Fibroblast of villous mesenchyme (primary cell): ENCODE results near the gene FGD6. TPM values are rescaled to one million over a fixed set of nuclear protein-coding genes. Genes with fewer than 3 reads are reported as not detected.

Experiments used
- DNase-seq: peaks from one replicate; pipeline ENCODE4 v3.0.0-alpha.2; 2010; ENCODE audit warnings: low read depth
- H3K4me3 ChIP-seq: 2 replicates; pipeline ENCODE4 v1.5.1; 2011; ENCODE audit warnings: low read depth, mild to moderate bottlenecking, low read length
- total RNA-seq: library from RNA; depleted of rRNA; stranded (reverse); fragments of >200 nt; gene quantifications from 2 replicates; pipeline ENCODE4 v1.2.3, GENCODE V29; 2012
- TF ChIP-seq, protein P1 (sequence below): IDR thresholded peaks from 2 replicates; pipeline ENCODE4 v1.5.1; 2012; ENCODE audit warnings: low read depth, mild to moderate bottlenecking, low read length; ENCODE audit not compliant: insufficient read depth

FGD6 gene
- total RNA-seq, 1 donor = 18.1 TPM

GRCh38 chr12:95073698-95074520 is 143.4 kb downstream of the FGD6 start:
- no peak for DNase-seq
- TF ChIP-seq, protein P1, sequence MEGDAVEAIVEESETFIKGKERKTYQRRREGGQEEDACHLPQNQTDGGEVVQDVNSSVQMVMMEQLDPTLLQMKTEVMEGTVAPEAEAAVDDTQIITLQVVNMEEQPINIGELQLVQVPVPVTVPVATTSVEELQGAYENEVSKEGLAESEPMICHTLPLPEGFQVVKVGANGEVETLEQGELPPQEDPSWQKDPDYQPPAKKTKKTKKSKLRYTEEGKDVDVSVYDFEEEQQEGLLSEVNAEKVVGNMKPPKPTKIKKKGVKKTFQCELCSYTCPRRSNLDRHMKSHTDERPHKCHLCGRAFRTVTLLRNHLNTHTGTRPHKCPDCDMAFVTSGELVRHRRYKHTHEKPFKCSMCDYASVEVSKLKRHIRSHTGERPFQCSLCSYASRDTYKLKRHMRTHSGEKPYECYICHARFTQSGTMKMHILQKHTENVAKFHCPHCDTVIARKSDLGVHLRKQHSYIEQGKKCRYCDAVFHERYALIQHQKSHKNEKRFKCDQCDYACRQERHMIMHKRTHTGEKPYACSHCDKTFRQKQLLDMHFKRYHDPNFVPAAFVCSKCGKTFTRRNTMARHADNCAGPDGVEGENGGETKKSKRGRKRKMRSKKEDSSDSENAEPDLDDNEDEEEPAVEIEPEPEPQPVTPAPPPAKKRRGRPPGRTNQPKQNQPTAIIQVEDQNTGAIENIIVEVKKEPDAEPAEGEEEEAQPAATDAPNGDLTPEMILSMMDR = peak; percentile 84
- peak overlapping the region; percentile 87 for H3K4me3 ChIP-seq

DNA sequence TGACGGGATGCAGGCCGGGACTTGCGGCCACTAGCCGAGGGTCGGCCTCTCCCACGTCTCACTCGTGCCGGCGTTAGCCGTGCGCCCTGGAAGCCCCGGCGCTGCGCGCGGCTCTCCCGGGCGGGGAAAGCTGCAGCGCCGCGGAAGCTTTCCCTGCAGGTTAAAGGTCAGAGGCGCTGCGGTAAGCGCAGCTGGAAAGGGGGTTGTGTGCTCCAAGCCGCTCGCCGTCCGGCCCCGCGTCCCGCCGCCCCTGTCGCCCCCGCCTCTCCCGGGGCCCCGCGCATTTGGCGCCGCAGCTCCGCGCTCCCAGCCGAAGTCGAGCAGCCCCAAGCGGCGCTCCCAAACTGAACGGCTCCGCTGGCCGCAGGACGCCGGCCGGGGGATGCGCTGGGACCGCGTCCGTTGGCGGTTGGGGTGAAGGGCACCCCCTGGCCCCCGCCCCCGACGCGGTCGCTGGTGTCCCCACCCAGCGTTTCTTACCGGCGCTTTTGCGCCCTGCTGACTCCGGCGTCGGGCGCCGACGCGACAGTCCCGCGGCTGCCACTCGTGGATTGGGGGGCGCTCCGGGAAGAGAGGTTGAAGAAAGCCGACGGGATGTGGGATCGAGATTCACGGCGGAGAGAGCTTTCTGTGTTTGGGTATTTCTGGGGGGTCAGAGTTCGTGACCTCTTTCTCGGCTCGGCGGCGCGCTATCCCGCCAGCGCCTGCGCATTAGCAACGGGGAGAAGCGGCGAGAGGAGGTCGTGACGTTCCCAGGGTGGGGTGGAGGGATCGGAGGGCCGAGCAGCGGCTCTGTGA is 144.2 kb downstream of the FGD6 start, which contains the start of gene NR2C1:
TSS of gene NR2C1 (minus strand) at position 719 of the 798 bp plus-strand sequence. CDS start 6,234 bp downstream, outside the sequence.
- TF ChIP-seq, protein P1 = no peak
- H3K4me3 ChIP-seq = peak within 1 kb of the TSS; percentile 87
- DNase-seq = peak; percentile 95

DNA sequence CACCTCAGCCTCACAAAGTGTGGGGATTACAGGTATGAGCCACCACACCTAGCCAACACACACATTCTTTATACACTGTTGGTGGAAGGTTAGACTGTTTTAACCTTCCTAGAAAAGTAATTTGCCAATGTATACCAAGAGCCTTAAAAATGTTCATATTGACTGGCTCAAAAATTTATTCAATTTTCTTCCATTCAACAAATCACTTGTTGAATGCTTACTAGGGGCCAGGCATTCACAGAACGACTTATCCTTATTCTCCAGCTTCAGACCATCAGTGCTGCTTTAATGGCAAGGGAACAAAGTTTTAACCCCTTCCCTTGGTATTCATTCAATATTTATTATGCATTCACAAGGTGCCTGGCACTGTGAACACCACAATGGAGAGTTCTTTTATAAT is 146.9 kb downstream of the FGD6 start:
- TF ChIP-seq, protein P1 = no peak
- H3K4me3 ChIP-seq = no peak overlapping the region
- no peak for DNase-seq

- no peak for DNase-seq
- TF ChIP-seq, protein P1 = no peak
- no peak overlapping the region for H3K4me3 ChIP-seq
Measured at GRCh38 chr12:95066091-95066855, 151.0 kb downstream of the FGD6 start.

DNA sequence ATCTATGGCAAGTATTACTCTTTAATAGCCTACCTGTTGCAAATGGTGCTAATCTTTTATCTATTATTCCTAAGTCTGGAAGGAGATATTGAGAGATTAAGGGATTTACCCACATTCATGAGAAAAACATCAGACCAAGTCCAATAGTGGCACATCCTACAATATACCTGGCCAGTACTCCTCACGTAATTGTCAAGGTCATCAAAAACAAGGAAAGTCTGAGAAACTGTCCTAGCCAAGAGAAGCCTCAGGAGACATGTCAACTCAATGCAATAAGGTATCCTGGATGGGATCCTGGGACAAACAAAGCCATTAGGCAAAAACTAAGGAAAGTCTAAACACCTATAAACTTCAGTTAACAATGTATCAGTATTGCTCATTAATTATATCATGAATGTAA is 156.3 kb downstream of the FGD6 start:
- TF ChIP-seq, protein P1 = no peak
- no peak for DNase-seq

GRCh38 chr12:95059984-95060383 is 157.3 kb downstream of the FGD6 start:
- no peak for DNase-seq
- no peak overlapping the region for H3K4me3 ChIP-seq
- TF ChIP-seq, protein P1 = no peak

More for the DNA sequence above, 156.3 kb downstream of the FGD6 start:
- H3K4me3 ChIP-seq = no peak overlapping the region
